ENCODE data around the gene SLIT3. TPM values are rescaled to one million over a fixed set of nuclear protein-coding genes. Genes with fewer than 3 reads are reported as not detected.

SLIT3 gene
- total and polyA plus RNA-seq, 2 donors (not counting 3 experiments of a cell fraction or from before 2014, with no cell fraction given): 0.90 to 1.0 TPM

DNA sequence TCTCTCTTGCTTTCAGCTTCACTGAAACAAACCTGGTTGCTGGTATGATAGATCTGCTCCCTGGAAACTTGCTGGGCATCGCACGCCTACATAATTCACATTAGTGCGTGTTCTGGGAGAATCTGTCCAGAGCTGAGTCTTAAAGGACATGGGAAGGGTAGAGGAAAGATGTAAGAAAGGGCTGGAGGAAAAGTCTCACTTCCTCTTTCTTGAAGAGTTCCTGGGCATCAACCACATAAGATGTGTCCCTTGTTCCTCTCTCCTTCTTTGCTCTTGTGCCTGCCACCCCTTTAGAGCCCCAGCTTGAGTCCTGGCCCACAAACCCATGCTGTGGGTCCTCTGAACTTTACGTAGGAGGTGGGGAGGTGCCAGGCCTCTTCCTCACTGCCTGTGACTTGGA lies 516.5 kb downstream of the SLIT3 start:
- FAIRE-seq (no peak), DNase-seq (ENCODE audit: low read depth, low spot score) (no peak)
- Histone ChIP-seq H3K4me1 (ENCODE audit: control insufficient read depth, extremely low read depth, insufficient read depth, low read length) (no peaks in the 10 kb centered on the region), H4K20me1 (replicated peaks; ENCODE audit: control insufficient read depth, extremely low read depth, insufficient read depth, low read length) (no peaks in the 10 kb centered on the region), H3K9ac (replicated peaks; ENCODE audit: extremely low read depth, insufficient read depth, low read length) (no peak overlapping the region), H2AFZ (ENCODE audit: low read depth, low read length) (no peak overlapping the region), H3K4me2 (ENCODE audit: insufficient read depth, low read length) (no peak overlapping the region), H3K9me3 (replicated peaks; ENCODE audit: control insufficient read depth, insufficient read depth, low read length) (no peaks in the 10 kb centered on the region), H3K36me3 (ENCODE audit: control insufficient read depth in 2 of 2, extremely low read depth in 1 of 2, insufficient read depth in 2 of 2, low read length in 2 of 2) (no peaks in the 10 kb centered on the region), H3K4me3 (replicated peaks in 1 of 3; ENCODE audit: insufficient read depth in 1 of 3, low read depth in 1 of 3, low read length in 3 of 3) (no peak overlapping the region), H3K27me3 (ENCODE audit: control insufficient read depth in 2 of 2, insufficient read depth in 2 of 2, low read length in 2 of 2) (no peaks in the 10 kb centered on the region), H3K79me2 (ENCODE audit: control insufficient read depth, insufficient read depth, low read length) (no peaks in the 10 kb centered on the region), H3K9me1 (replicated peaks; ENCODE audit: control insufficient read depth, extremely low read depth, insufficient read depth, low read length) (no peaks in the 10 kb centered on the region), H3K27ac (ENCODE audit: insufficient read depth, low read depth, low read length) (no peak overlapping the region)
- CTCF ChIA-PET: no interaction called here
- no TSS peak for BruUV-seq (replicated peaks)
- TF ChIP-seq POLR2AphosphoS5 (IDR thresholded peaks at IDR 0.05; ENCODE audit: insufficient read depth, low read depth, low read length): no peak
- TF ChIP-seq GATA2 (IDR thresholded peaks at IDR 0.05; ENCODE audit: insufficient read depth, insufficient read length, low read depth, low read length): no peak
- TF ChIP-seq POLR2A (IDR thresholded peaks at IDR 0.05; ENCODE audit: low read depth, low read length): no peak
- TF ChIP-seq MAX (IDR thresholded peaks at IDR 0.05; ENCODE audit: insufficient read depth, insufficient read length): no peak
- no peak for TF ChIP-seq FOS (IDR thresholded peaks at IDR 0.05; ENCODE audit: borderline replicate concordance, insufficient read depth, low read length)
- TF ChIP-seq EZH2 (IDR thresholded peaks at IDR 0.05; ENCODE audit: borderline replicate concordance, low read depth, low read length, severe bottlenecking): no peak
- TF ChIP-seq MYC (IDR thresholded peaks at IDR 0.05; ENCODE audit: low read depth, low read length): no peak
- no peak for TF ChIP-seq JUN (IDR thresholded peaks at IDR 0.05; ENCODE audit: borderline replicate concordance, insufficient read depth, insufficient read length, low read depth)
- TF ChIP-seq CTCF (IDR thresholded peaks at IDR 0.05; ENCODE audit: extremely low read depth in 1 of 2, insufficient read depth in 1 of 2, low read depth in 1 of 2, low read length in 2 of 2): no peak
- POLR2A ChIA-PET: no interaction called here
- intact Hi-C loops (cut with micrococcal nuclease) (no loop called here), dilution Hi-C loops (cut with MboI; ENCODE audit: extremely low pct_ligation_motif_present, low sequenced_read_pairs) (no loop called here)
